CD4-positive, alpha-beta T cell treated with Interleukin-6 at 100 ng/mL for 8 hours (primary cell): ENCODE measurements around the gene GMDS.
"Not testable (repeated sequence)": the region's sequence is repeated elsewhere in the genome, so short reads cannot be mapped to it uniquely, and the experiment has no call there.

ENCODE experiments used
- DNase-seq: peaks from one replicate; pipeline ENCODE4 v3.0.0-alpha.2; 2020; ENCODE audit warnings: mixed read lengths, low spot score

Gene GMDS

DNA sequence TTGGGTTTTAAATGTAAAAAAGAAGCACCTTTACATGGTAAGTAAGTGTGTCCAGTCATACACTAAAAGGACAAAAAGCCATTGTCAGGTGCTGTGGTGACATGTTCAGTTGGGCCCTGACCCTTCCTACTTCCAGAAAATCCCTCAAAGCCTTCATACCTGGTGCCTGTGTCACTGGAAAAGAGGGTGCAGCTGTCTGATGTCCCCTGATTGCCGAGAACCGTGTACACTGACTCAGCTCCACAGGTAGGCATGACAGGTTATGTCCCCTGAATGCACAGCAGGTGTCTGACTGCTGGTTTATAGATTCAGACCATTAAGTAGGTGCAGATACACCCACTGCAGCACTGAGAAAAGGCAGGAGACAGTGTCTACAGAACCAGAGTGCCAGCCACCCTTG lies 536.6 kb downstream of the GMDS start:
- DNase-seq = no peak

DNA sequence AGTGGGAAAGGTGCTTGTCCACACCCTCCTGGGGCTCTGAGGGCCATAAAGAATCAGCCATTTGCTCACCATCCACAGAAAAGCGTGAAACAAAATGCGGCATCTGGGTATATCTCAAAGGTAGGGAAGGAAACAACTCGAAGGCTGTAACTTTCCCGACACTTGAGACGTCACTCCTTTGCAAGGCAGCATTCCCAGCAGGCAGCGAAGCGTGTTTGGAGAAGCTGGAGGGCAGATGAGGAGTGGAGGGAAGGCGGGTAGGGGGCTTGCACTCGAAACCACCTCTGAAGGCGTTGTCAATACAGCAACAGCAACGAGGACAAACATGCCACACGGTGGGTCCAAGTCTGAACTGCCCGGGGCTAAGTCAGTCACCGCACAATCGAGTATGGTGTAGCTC lies 537.3 kb downstream of the GMDS start:
- no peak for DNase-seq

DNA sequence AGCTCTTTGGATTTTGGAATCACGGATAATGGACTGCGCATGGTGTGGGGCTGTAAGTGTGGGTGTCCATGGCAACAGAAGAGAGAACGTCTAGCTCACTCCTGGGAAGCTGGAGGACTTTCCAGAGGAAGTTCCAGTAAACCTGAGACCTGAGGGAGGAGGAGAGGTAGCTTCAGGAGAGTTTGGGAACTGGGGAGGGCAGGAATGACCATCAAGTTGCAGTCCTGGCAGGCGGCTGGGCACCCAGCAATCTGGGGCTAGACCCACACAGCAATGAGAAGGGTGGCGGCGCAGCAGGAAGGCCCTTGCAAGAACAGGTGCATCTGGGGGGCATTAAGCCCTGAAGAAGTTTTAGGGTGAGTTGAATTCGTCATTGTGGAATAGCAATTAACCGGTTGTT lies 539.8 kb downstream of the GMDS start:
- DNase-seq = no peak

GRCh38 chr6:1705183-1705582 lies 540.2 kb downstream of the GMDS start:
- no peak for DNase-seq

- no peak for DNase-seq
Observed at GRCh38 chr6:1704711-1705110, 540.7 kb downstream of the GMDS start.

- no peak for DNase-seq
Observed at GRCh38 chr6:1703923-1704322, 541.5 kb downstream of the GMDS start.

GRCh38 chr6:1703091-1703855 lies 542.1 kb downstream of the GMDS start:
- DNase-seq = no peak

GRCh38 chr6:1702580-1703051 lies 542.8 kb downstream of the GMDS start:
- no peak for DNase-seq

DNA sequence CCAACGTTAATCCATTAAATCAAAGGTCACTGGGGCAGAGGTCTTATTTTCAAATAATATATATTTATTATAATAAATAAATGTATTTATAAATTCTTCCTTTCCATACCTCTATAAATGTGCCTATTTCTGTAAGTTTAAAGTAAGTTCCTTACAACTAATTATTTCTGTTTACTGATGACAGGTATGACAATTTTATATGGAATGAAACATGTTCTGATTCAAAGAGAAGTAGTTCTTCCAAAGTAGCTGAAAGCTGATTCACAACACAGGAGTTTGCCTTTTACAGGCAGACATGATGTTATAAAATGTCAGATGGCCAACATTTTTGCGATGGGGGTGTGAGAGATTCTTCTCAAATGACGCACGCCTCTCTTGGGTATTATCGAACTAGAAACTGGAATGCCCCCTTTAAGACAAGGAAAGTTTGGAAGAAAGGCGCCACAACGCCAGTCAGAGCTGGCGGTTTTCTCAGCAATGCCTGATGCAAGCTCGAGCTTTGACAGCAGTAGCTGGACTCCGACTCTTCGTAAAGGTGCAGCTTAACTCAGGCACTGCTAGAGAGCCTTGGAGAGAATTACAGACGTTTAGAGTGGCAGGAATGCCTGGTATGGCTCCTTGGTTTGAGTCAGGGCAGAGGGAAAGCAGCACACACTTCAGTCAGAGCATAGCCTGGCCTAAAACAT lies 543.6 kb downstream of the GMDS start:
- DNase-seq = no peak

- DNase-seq = no peak
Observed at GRCh38 chr6:1700278-1700967, 545.0 kb downstream of the GMDS start.

DNA sequence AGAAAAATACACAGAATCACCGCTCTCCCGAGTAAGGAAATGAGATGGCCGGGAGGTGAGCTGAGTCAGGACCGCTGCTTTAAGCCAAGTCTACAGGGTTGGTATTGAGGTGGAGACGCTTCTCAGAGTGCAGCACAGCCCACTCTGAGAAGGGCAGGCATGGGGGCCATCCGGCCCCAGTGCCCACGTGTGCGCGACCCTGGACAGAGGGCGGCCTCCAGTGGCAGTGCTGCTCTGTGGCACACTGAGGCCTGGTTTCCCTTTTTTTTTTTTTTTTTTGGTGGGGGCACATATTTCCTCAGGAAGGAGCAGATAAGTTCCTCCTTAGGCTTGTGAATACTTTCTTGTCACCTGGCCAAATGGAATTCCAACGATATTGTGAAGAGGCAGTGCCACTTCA lies 546.9 kb downstream of the GMDS start:
- no peak for DNase-seq

DNA sequence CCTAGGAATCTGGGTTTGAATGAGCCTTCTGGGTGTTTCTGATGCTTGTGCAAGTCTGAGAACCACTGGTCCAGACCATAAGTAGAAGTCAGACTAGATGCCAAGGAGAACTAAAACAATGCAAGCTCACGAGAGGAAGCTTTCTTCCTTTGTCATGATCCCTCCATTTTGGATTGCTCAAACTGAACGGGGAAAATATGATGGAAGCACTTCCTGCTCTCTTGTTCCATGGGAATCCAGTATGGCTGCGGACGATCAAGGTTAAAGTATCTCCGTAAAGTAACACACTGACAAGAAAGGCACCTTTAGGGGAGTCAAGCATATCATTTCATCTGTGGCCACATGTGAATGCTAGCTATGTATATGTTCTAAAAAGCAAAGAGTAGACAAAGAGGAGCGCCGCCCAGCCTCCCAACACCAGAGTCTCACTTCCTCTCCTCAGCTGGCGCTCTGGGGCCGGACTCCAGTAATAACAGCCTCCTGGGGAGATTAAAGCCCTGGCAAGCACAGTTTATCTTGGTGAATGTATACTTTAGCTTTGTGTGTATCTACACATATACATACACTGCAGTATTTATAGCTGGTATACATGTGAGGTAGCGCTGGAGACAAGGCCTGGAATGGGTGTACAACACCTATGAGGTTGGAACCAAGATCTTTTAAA lies 547.6 kb downstream of the GMDS start:
- DNase-seq = no peak

DNA sequence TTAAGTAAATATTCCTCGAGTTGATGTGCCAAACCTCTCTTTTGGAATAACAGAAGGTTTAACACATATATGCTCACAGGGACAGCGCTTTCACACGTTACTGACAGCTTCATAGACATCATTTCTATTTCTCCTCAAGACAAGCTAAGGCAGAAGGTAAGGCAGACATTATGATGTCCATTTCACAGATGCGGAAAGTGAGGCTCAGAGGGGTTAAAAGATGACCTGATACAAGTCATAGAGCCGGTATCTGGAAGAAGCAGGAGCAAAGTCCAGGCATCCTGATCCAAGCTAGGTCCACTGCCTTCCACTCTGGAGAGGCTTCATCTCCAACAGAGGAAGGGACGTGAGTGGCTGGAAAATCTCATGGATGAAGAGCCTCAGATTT lies 548.9 kb downstream of the GMDS start:
- DNase-seq = no peak

GRCh38 chr6:1695546-1696462 lies 549.6 kb downstream of the GMDS start:
- DNase-seq = no peak

DNA sequence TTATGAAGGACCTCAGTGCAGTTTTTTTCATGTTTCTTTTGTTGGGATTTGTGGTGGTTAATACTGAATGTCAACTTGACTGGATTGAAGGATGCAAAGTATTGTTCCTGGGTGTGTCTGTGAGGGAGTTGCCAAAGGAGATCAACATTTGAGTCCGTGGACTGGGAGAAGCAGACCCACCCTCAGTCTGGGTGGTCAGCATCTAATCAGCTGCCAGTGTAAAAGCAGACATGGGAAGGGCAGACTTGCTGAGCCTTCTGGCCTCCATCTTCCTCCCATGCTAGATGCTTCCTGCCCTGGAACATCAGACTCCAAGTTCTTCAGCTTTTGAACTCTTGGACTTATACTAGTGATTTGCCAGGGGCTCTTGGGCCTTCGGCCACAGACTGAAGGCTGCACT lies 553.6 kb downstream of the GMDS start:
- DNase-seq = not testable (repeated sequence)

GRCh38 chr6:1690656-1691055 lies 554.7 kb downstream of the GMDS start:
- DNase-seq = not testable (repeated sequence)

GRCh38 chr6:1689141-1689540 lies 556.3 kb downstream of the GMDS start:
- DNase-seq = no peak

DNA sequence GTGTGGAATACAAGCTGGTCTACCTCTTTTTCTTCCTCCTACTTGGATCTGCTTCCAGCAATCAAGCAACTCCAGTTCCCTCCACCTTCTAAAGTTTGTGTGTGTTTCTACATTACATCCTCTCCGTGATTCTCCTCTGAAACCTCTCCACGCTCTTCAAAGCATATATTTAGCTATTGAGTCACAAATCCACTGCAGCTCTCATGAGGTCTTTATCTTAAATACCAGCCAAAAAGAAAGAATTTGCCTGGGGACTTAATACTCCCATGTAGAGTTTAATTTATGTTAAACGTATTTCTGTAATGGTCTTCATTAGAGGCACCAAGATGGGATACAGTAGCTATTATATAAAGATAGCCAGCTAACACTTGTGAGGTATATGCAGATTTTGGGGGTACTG lies 557.0 kb downstream of the GMDS start:
- DNase-seq = no peak

- DNase-seq = no peak
Observed at GRCh38 chr6:1687402-1687801, 558.0 kb downstream of the GMDS start.

- DNase-seq = no peak
Observed at GRCh38 chr6:1686117-1687098, 559.0 kb downstream of the GMDS start.
